Fibroblast of lung (primary cell): ENCODE data around the gene CLASP1. TPM values are rescaled to one million over a fixed set of nuclear protein-coding genes. Genes with fewer than 3 reads are reported as not detected.
A peak's percentile ranks its signal among the peaks of the same experiment; 100 is the strongest.

Experiments used
- DNase-seq, 2 donors: peaks; one replicate each; pipeline versions ENCODE4 v3.0.0 to v3.0.0-alpha.2; 2010; ENCODE audit warnings: low read depth in 2 of 2
- H2AFZ ChIP-seq: 2 replicates; pipeline ENCODE4 v1.5.1; 2012; ENCODE audit warnings: low read length, control low read depth, inconsistent platforms
- H3K27ac ChIP-seq: 2 replicates; pipeline ENCODE4 v1.5.1; 2011; ENCODE audit warnings: low read length, control low read depth; ENCODE audit not compliant: insufficient read depth
- H3K27me3 ChIP-seq: 2 replicates; pipeline ENCODE4 v1.5.1; 2011; ENCODE audit warnings: mild to moderate bottlenecking, low read length; ENCODE audit not compliant: control insufficient read depth, insufficient read depth
- H3K36me3 ChIP-seq: 2 replicates; pipeline ENCODE4 v1.5.1; 2011; ENCODE audit warnings: low read length; ENCODE audit not compliant: control insufficient read depth, insufficient read depth
- H3K4me1 ChIP-seq: 2 replicates; pipeline ENCODE4 v1.5.1; 2011; ENCODE audit warnings: low read length; ENCODE audit not compliant: control insufficient read depth, insufficient read depth; ENCODE audit errors: extremely low read depth
- H3K4me2 ChIP-seq: 2 replicates; pipeline ENCODE4 v1.5.1; 2011; ENCODE audit warnings: low read length, control low read depth; ENCODE audit not compliant: insufficient read depth; ENCODE audit errors: extremely low read depth
- H3K4me3 ChIP-seq, 4 experiments: fragments of 200-600 bp in 1 of 4; sonication (generic) in 1 of 4; replicated peaks in 1 of 4; 2 replicates each; pipeline ENCODE4 v1.5.1; 2011 to 2016; ENCODE audit warnings: low read length in 4 of 4, low read depth in 3 of 4, mild to moderate bottlenecking in 3 of 4, control low read depth in 2 of 4, inconsistent platforms in 1 of 4, mixed read lengths in 1 of 4; ENCODE audit not compliant: insufficient read depth in 1 of 4; ENCODE audit errors: control extremely low read depth in 1 of 4
- H3K79me2 ChIP-seq: 2 replicates; pipeline ENCODE4 v1.5.1; 2012; ENCODE audit warnings: mild to moderate bottlenecking, low read length, inconsistent platforms; ENCODE audit not compliant: control insufficient read depth, insufficient read depth
- H3K9ac ChIP-seq: 2 replicates; pipeline ENCODE4 v1.5.1; 2011; ENCODE audit warnings: mild to moderate bottlenecking, low read length, control low read depth; ENCODE audit not compliant: insufficient read depth
- H3K9me3 ChIP-seq: 2 replicates; pipeline ENCODE4 v1.5.1; 2012; ENCODE audit warnings: low read depth, low read length; ENCODE audit not compliant: control insufficient read depth, insufficient read depth
- H4K20me1 ChIP-seq: 2 replicates; pipeline ENCODE4 v1.5.1; 2011; ENCODE audit warnings: low read length; ENCODE audit not compliant: control insufficient read depth, insufficient read depth; ENCODE audit errors: extremely low read depth
- CTCF ChIP-seq, 2 donors: IDR thresholded peaks in 1 of 2; conservative IDR thresholded peaks in 1 of 2; 1 replicate in 1 of 2; 2 replicates in 1 of 2; pipeline ENCODE4 v1.5.1; 2011 to 2012; ENCODE audit warnings: low read length in 2 of 2, control low read depth in 1 of 2, inconsistent platforms in 1 of 2, low read depth in 1 of 2, mild to moderate bottlenecking in 1 of 2
- EZH2 ChIP-seq: IDR thresholded peaks from 2 replicates; pipeline ENCODE4 v1.5.1; 2012; ENCODE audit warnings: low read length, control low read depth, mild to moderate bottlenecking; ENCODE audit errors: missing control alignments
- polyA plus RNA-seq, 2 donors: library from polyadenylated mRNA; depleted of rRNA in 1 of 2; stranded (reverse) in 1 of 2; unstranded in 1 of 2; fragments of >200 nt; gene quantifications; 2 replicates each; pipeline ENCODE4 v1.2.1, GENCODE V29; 2011 to 2012; ENCODE audit warnings: missing spikeins in 1 of 2
- total RNA-seq: library from RNA; depleted of rRNA; stranded (reverse); fragments of >200 nt; gene quantifications from 2 replicates; pipeline ENCODE4 v1.2.1, GENCODE V29; 2014

Gene CLASP1
- total and polyA plus RNA-seq, 2 donors (not counting 1 experiment from before 2014, with no cell fraction given): 6.0 to 48.4 TPM

GRCh38 chr2:121408641-121409040 lies 240.6 kb downstream of the CLASP1 start:
- Histone ChIP-seq H3K79me2 (no peaks in the 10 kb centered on the region), H3K4me3 (no peak overlapping the region), H2AFZ (no peak overlapping the region), H3K27me3 (no peaks in the 10 kb centered on the region), H3K36me3 (peaks cover 2% of the 10 kb centered on the region), H4K20me1 (no peaks in the 10 kb centered on the region), H3K9ac (no peak overlapping the region), H3K9me3 (no peaks in the 10 kb centered on the region), H3K27ac (no peak overlapping the region), H3K4me2 (peak overlapping the region; percentile 23), H3K4me1 (peaks cover 5% of the 10 kb centered on the region)
- TF ChIP-seq EZH2: no peak
- TF ChIP-seq CTCF (conservative IDR thresholded peaks at IDR 0.05 in 1 of 2, IDR thresholded peaks at IDR 0.05 in 1 of 2; ENCODE audit: low read depth in 1 of 2, low read length in 2 of 2): no peak
- peak; percentile 29 to 84 for DNase-seq

- Histone ChIP-seq H2AFZ (no peak overlapping the region), H3K9me3 (no peaks in the 10 kb centered on the region), H3K4me3 (no peak overlapping the region), H3K79me2 (no peaks in the 10 kb centered on the region), H3K27ac (no peak overlapping the region), H3K4me2 (no peak overlapping the region), H4K20me1 (no peaks in the 10 kb centered on the region), H3K36me3 (peaks cover 2% of the 10 kb centered on the region), H3K9ac (no peak overlapping the region), H3K4me1 (peaks cover 5% of the 10 kb centered on the region), H3K27me3 (no peaks in the 10 kb centered on the region)
- no peak for TF ChIP-seq EZH2
- no peak for TF ChIP-seq CTCF (conservative IDR thresholded peaks at IDR 0.05 in 1 of 2, IDR thresholded peaks at IDR 0.05 in 1 of 2; ENCODE audit: low read depth in 1 of 2, low read length in 2 of 2)
- no peak for DNase-seq
These were observed 244.0 kb downstream of the CLASP1 start for GRCh38 chr2:121405233-121405632.

GRCh38 chr2:121400201-121400600 lies 249.1 kb downstream of the CLASP1 start:
- DNase-seq: peak; percentile 36 to 85
- H2AFZ ChIP-seq: no peak overlapping the region
- no peak overlapping the region for H3K4me3 ChIP-seq
- H3K36me3 ChIP-seq: no peaks in the 10 kb centered on the region
- no peak overlapping the region for H3K27ac ChIP-seq
- no peak overlapping the region for H3K9ac ChIP-seq
- H3K4me1 ChIP-seq: no peaks in the 10 kb centered on the region
- no peaks in the 10 kb centered on the region for H3K79me2 ChIP-seq
- H3K27me3 ChIP-seq: no peaks in the 10 kb centered on the region
- H3K4me2 ChIP-seq: no peak overlapping the region
- H4K20me1 ChIP-seq: no peaks in the 10 kb centered on the region
- peak in 1 of 2 donors; percentile 21 for TF ChIP-seq CTCF (conservative IDR thresholded peaks at IDR 0.05 in 1 of 2, IDR thresholded peaks at IDR 0.05 in 1 of 2; ENCODE audit: low read depth in 1 of 2, low read length in 2 of 2)
- no peak for TF ChIP-seq EZH2
- H3K9me3 ChIP-seq: no peaks in the 10 kb centered on the region
